GM18870 (cell line): ENCODE results near the gene BPIFB4.
"Not testable (repeated sequence)": the region's sequence is repeated elsewhere in the genome, so short reads cannot be mapped to it uniquely, and the experiment has no call there.

Experiments used
- ATAC-seq: cut with Tn5 transposase; IDR thresholded peaks from one replicate; pipeline ENCODE4 v1.9.1; 2021; ENCODE audit warnings: moderate library complexity; ENCODE audit not compliant: unreplicated experiment

Gene BPIFB4

GRCh38 chr20:33115501-33115900 lies 36.1 kb downstream of the BPIFB4 start:
- not testable (repeated sequence) for ATAC-seq

DNA sequence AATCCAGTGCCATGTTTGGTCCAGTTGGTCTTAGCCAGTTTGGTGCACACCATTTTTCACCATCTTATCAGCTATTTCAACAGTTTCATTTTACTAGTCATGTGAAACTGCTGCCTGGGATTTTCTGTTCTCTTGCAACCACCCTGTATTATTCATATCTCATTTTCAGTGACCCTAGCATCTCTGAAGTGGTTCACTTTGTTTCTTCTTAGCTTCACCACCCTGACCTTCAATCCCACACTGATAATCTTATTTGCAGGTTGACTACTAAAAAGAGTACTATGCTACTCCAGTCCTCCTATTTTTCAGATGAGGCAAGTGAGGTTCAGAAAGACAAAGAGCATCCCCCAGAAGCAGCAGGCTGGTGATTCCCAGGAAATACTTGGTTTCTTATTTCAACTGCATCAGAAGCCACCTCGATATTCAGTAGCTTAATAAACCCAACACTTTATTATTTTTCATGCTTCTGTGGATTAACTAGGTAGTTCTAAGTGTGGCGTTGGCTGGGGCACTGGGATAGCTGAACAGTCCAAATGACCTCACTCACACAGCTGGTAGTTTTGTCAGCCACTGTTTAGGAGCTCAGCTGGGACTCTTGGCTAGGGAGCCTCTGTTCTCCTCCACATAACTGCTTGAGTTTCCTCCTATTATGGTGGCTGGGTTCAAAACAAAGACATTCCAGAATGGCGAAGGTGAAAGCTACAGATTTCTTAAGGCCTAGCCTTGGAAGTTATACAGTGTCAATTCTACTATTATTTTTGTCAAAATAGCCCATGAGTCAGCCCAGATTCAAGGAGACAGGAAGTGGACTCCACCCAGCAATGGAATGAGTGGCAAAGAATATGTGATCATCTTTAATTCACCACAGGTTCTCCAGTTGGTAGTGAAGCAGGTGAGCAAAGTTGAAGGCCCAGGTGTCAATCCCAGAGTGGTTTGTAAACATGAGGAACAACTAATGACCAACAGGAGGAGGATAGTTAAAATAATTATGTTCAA lies 40.6 kb downstream of the BPIFB4 start:
- ATAC-seq = no peak

- no peak for ATAC-seq
Observed at GRCh38 chr20:33120934-33121333, 41.5 kb downstream of the BPIFB4 start.

DNA sequence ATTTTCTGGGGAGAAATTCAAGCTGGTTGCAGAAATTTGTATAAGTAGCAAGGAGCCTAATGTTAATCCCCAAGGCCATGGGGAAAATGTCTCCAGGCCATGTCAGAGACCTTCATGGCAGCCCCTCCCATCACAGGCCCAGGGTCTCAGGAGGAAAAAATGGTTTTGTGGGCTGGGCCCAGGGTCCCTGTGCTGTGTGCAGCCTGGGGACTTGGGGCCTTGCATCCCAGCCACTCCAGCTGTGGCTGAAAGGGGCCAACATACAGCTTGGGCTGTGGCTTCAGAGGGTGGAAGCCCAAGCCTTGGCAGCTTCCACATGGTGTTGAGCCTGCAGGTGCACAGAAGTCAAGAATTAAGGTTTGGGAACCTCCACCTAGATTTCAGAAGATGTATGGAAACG lies 42.9 kb downstream of the BPIFB4 start:
- not testable (repeated sequence) for ATAC-seq

GRCh38 chr20:33124261-33124660 lies 44.8 kb downstream of the BPIFB4 start:
- ATAC-seq = no peak

- ATAC-seq = no peak
Observed at GRCh38 chr20:33124994-33125393, 45.6 kb downstream of the BPIFB4 start.

GRCh38 chr20:33125983-33126382 lies 46.5 kb downstream of the BPIFB4 start:
- no peak for ATAC-seq

DNA sequence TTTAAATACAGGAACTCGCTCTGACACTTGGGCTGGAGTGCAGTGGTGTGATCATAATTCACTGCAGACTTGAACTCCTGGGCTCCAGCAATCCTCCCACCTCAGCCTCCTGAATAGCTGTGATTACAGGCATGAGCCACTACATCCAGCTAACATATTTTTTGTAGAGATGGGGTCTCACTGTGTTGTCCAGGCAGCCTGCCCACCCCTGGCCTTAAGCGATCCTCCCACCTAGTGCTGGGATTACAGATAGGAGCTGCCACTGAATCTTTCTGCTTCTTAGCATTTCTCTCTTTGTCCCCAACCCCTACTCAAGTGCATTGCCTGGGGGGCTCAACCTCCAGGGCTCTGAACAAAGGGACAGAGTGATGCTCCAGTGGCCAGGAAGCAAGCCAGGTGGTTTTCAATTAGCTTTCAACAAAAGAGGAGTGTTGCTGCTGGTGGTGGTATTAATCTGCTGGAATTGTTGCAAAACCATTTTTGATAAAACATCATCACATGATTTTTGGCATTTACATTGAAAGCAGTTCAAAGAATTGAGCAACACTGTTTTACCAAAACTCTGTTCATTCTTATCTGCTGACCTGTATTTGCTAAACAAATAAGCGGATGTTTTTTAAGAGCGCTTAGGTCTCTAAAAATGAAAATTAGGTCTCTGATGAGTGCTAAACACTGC lies 48.1 kb downstream of the BPIFB4 start:
- ATAC-seq = no peak

DNA sequence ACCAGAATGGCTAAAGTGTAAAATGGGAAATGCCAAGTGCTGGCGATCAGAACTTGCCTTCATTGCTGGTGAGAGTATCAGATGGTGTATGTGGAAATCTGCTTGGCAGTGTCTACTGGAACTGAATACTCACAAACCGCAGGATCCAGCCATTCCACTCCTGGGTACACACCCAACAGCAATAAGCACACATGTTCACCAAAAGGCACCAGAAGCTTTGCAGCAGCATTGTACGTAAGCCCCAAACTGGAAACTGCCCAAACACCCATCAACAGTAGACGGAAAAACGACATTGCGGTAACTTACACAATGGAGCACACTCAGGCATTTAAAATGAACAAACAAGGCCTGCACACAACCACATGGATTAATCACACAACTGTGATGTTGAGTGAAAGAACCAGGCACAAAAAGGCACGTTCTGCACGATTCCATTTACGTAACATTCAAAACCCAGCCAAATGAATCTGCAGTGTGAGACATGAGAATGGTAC lies 51.2 kb downstream of the BPIFB4 start:
- ATAC-seq = no peak

DNA sequence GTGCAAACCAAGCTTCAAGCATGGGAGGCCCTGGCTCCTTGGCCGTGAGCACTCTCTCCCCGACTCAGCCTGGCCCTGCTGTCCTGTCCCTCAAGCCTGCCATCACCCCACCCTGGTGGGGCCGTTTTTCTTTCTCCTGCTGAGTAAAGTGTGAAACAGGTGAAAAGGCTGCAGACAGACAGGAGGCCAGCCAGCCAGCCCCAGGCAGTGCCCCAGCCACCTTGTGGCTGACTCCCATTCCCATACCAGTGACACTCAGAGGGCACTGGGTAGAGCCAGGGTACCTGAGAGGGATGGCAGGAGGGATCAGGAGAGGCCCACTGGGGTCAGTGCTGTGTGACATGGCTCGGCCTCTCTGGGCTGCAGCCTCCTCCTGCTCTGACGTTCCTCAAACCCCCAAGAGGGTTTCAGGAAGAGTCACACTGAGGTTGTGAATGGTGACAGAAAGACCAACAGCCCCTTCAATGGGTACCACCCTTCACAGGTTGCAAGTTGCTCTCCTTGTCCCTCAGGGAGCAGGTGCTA lies 52.6 kb downstream of the BPIFB4 start:
- no peak for ATAC-seq

- no peak for ATAC-seq
Observed at GRCh38 chr20:33132513-33133372, 53.3 kb downstream of the BPIFB4 start.

GRCh38 chr20:33133373-33133941 lies 54.0 kb downstream of the BPIFB4 start:
- ATAC-seq = no peak

- ATAC-seq = no peak
Observed at GRCh38 chr20:33137195-33137594, 57.8 kb downstream of the BPIFB4 start.

GRCh38 chr20:33139467-33139866 lies 60.0 kb downstream of the BPIFB4 start:
- ATAC-seq = no peak

- ATAC-seq = no peak
Observed at GRCh38 chr20:33145521-33145920, 66.1 kb downstream of the BPIFB4 start.

DNA sequence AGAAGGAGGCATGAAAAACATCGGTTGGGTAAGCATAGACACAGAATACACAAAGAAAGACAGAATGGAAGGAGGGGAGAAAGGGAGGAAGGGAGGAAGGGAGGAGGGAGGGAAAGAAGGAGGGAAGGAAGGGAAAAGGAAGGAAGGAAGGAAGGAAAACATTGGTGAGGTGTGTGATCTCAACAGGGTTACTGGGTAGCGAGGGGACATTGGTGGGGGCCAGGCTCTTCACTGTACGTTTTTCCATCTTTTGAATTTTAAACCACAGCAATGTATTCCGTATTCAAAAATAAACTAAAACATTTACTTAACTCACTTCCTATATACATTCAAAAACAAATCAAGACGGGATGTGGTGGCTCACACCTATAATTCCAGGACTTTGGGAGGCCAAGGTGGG lies 67.9 kb downstream of the BPIFB4 start:
- no peak for ATAC-seq

DNA sequence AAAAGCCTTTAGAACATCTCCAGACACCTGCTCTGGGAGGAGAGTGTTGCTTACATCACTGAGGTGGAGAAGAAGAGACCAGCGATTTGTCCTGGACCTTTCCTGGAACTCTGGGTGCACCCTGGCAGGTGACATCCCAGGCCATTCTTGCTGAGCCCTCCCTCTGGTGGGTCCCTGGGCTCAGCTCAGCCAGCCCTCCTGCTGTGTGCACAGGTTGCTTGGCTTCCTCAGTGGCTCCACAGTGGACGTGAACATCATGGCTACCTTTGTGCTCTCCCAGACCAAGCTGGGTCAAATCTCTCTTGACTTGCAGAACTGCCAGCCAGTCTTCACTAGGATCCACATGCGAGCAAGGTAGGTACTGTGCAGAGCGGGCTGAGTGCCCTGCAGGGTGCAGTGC lies 68.6 kb downstream of the BPIFB4 start:
- ATAC-seq = no peak

DNA sequence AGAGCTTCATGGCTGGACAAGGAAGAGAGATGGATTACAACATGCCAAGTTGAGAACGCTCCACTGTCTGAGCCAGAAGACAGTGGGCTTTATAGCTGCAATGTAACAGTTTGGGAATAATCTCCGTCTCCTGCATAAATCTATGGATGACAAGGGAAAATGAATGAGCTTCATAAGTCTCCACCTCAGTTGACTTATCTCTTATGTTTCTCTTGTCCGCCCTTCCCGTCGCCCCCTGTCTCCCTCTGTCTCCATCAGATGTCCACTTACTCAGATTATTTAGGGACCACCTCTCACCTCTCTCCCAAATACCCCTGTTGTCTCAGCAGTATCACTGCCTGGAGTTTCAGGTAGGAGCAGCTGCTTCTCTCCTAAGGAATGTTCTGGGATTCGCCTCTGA lies 74.8 kb downstream of the BPIFB4 start:
- ATAC-seq = no peak

DNA sequence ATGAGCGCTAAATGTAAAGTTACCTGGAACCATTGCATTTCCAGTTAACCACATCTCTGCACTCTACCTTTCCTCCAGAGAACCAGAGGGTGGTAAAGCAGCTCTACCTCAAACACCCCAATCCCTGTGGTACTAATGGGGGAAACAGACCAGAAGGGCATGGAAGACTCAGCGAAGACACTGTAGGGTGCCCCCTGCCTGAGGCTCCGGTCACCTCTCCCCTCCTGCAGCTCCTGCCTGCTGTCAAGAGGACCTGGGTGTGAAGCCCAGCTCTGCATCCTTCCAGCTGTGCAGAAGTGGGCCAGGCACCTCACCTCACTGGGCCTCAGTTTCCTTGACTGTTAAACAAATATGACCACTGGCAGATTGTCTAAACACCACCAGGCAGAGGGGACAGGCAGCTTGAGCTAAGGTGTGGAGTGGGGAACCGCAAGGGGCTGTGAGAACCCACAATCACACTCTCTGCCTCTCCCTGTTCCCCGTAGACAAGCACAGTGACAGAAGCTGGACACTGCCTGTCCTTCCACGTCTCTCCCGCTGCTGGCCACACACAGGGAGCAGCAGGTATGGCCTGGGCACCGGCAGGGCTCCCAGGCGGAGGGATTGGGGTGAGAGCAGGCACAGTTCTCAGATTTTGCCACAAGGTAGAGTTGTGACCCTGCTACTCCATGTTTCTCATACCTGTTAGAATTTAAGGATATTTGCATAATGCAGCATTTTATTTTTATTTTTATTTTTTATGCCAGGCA lies 79.4 kb downstream of the BPIFB4 start:
- ATAC-seq = no peak

DNA sequence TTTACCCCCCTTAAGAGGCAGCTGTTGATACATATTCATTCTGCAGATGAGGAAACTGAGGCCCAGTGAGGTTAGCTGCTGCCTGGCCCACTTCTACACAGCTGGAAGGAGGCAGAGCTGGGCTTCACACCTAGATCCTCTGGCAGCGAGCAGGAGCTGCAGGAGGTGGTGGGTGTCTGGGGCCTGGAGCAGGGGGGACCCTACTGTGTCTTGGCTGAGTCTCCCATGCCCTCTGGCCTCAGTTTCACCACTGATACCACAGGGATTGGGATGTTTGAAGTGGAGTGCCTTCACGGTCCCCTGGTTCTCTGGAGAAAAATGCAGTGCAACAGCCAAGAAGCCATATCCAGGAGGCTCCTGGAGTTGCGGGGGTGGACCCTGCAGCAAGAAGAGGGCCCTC lies 80.3 kb downstream of the BPIFB4 start:
- ATAC-seq = no peak
